Gastrocnemius medialis (tissue), 4 donors: ENCODE data around the gene PABPN1L. TPM values are rescaled to one million over a fixed set of nuclear protein-coding genes. Genes with fewer than 3 reads are reported as not detected.

Source experiments
- ATAC-seq, 2 donors: fragments of 150-250 bp; one replicate each; pipeline ENCODE4 v1.9.1; 2016
- DNase-seq, 2 donors: peaks; one replicate each; pipeline ENCODE4 v3.0.0-alpha.2; 2019
- H3K27ac ChIP-seq, 4 donors: fragments of 200-600 bp; sonication (generic); 1 replicate in 1 of 4; 2 replicates in 3 of 4; pipeline ENCODE4 v1.5.1; 2016 to 2018; ENCODE audit warnings: mild to moderate bottlenecking in 2 of 4, moderate library complexity in 1 of 4
- H3K27me3 ChIP-seq, 3 donors: fragments of 200-600 bp; sonication (generic) in 2 of 3; 1 replicate in 1 of 3; 2 replicates in 2 of 3; pipeline versions ENCODE4 v1.5.1 to v1.6.0; 2016 to 2019; ENCODE audit warnings: mild to moderate bottlenecking in 1 of 3, moderate library complexity in 1 of 3
- H3K36me3 ChIP-seq, 2 donors: fragments of 200-600 bp; sonication (generic) in 1 of 2; one replicate each; pipeline ENCODE4 v1.5.1; 2017 to 2018
- H3K4me1 ChIP-seq, 2 donors: fragments of 200-600 bp; sonication (generic) in 1 of 2; one replicate each; pipeline ENCODE4 v1.5.1; 2016 to 2017; ENCODE audit warnings: mild to moderate bottlenecking in 2 of 2
- H3K4me3 ChIP-seq, 4 donors: fragments of 200-600 bp; sonication (generic) in 3 of 4; 1 replicate in 1 of 4; 2 replicates in 3 of 4; pipeline ENCODE4 v1.5.1; 2016 to 2019; ENCODE audit warnings: mild to moderate bottlenecking in 2 of 4
- H3K9me3 ChIP-seq, 3 donors: fragments of 200-600 bp; sonication (generic) in 2 of 3; 1 replicate in 1 of 3; 2 replicates in 2 of 3; pipeline ENCODE4 v1.5.1; 2016 to 2019
- CTCF ChIP-seq, 5 experiments: fragments of 450-650 bp in 3 of 5; fragments of 200-600 bp in 2 of 5; sonication (generic) in 2 of 5; IDR thresholded peaks in 4 of 5; conservative IDR thresholded peaks in 1 of 5; 1 replicate in 4 of 5; 2 replicates in 1 of 5; pipeline ENCODE4 v1.5.1; 2016 to 2019; ENCODE audit warnings: antibody characterized with exemption in 5 of 5, mild to moderate bottlenecking in 3 of 5, moderate library complexity in 3 of 5
- POLR2A ChIP-seq, 2 donors: fragments of 450-650 bp; IDR thresholded peaks; one replicate each; pipeline ENCODE4 v1.6.1; 2017; ENCODE audit warnings: antibody characterized with exemption in 2 of 2, mild to moderate bottlenecking in 2 of 2, moderate library complexity in 2 of 2
- in situ Hi-C, 4 donors: fragments of 200-750 bp; cut with MboI; loops; one replicate each; pipeline versions ENCODE4 v1.15.0 to v1.8.0; 2017; ENCODE audit warnings: low sequenced_read_pairs in 4 of 4
- intact Hi-C: fragments of 100-400 bp; cut with DNase I; formaldehyde crosslinking; loops from one replicate; pipeline ENCODE4 v1.15.1; 2023; ENCODE audit warnings: low total_unique reads
- total RNA-seq, 4 donors: library from RNA; depleted of rRNA; stranded (reverse); fragments of >200 nt; gene quantifications; one replicate each; pipeline versions ENCODE4 v1.1.0 to v1.2.3, GENCODE V29; 2016

PABPN1L gene
- total RNA-seq, 4 donors from 2014 or later, result not detected

- in situ Hi-C loops (no loop called here), intact Hi-C loops (no loop called here)
- Histone ChIP-seq H3K4me1 (no peaks in the 10 kb centered on the region), H3K4me3 (no peak overlapping the region), H3K27ac (no peak overlapping the region), H3K36me3 (peaks cover 0 to 19% of the 10 kb centered on the region in 2 donors), H3K27me3 (no peaks in the 10 kb centered on the region), H3K9me3 (no peaks in the 10 kb centered on the region)
- no peak for TF ChIP-seq CTCF (IDR thresholded peaks at IDR 0.05 in 4 of 5, conservative IDR thresholded peaks at IDR 0.05 in 1 of 5)
- no peak for TF ChIP-seq POLR2A (IDR thresholded peaks at IDR 0.05)
- no peak for DNase-seq
- ATAC-seq, result no peak
Measured at GRCh38 chr16:88836791-88837190, 29.7 kb downstream of the PABPN1L start.

DNA sequence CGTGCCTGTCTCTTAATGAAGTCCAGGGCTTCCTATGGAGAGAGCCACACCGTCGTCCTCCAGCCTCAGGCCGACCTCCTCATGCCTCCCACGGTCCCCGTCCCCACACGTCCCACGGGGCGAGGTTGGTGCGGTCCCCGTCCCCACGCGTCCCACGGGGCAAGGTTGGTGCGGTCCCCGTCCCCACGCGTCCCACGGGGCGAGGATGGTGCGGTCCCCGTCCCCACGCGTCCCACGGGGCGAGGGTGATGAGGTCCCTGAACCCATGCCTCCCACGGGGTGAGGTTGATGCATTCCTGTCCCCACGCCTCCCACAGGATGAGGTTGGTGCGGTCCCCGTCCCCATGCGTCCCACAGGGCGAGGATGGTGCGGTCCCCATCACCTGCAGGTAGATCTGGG is 30.6 kb downstream of the PABPN1L start:
- no peak overlapping the region for H3K4me3 ChIP-seq
- no peaks in the 10 kb centered on the region for H3K4me1 ChIP-seq
- peaks cover 0 to 19% of the 10 kb centered on the region in 2 donors for H3K36me3 ChIP-seq
- TF ChIP-seq POLR2A (IDR thresholded peaks at IDR 0.05) (no peak), CTCF (IDR thresholded peaks at IDR 0.05 in 4 of 5, conservative IDR thresholded peaks at IDR 0.05 in 1 of 5) (no peak)
- no peaks in the 10 kb centered on the region for H3K27me3 ChIP-seq
- in situ Hi-C loops, result no loop called here
- DNase-seq (no peak), ATAC-seq (no peak)
- no peak overlapping the region for H3K27ac ChIP-seq
- no peaks in the 10 kb centered on the region for H3K9me3 ChIP-seq
- intact Hi-C loops, result no loop called here

GRCh38 chr16:88835383-88835782 is 31.1 kb downstream of the PABPN1L start:
- H3K4me1 ChIP-seq, result no peaks in the 10 kb centered on the region
- intact Hi-C loops (no loop called here), in situ Hi-C loops (no loop called here)
- H3K36me3 ChIP-seq, result peaks cover 0 to 14% of the 10 kb centered on the region in 2 donors
- H3K9me3 ChIP-seq, result no peaks in the 10 kb centered on the region
- ATAC-seq, result no peak
- no peak overlapping the region for H3K27ac ChIP-seq
- TF ChIP-seq POLR2A (IDR thresholded peaks at IDR 0.05) (no peak), CTCF (IDR thresholded peaks at IDR 0.05 in 4 of 5, conservative IDR thresholded peaks at IDR 0.05 in 1 of 5) (no peak)
- no peaks in the 10 kb centered on the region for H3K27me3 ChIP-seq
- DNase-seq, result peak in 1 of 2 donors; percentile 25
- H3K4me3 ChIP-seq, result no peak overlapping the region

DNA sequence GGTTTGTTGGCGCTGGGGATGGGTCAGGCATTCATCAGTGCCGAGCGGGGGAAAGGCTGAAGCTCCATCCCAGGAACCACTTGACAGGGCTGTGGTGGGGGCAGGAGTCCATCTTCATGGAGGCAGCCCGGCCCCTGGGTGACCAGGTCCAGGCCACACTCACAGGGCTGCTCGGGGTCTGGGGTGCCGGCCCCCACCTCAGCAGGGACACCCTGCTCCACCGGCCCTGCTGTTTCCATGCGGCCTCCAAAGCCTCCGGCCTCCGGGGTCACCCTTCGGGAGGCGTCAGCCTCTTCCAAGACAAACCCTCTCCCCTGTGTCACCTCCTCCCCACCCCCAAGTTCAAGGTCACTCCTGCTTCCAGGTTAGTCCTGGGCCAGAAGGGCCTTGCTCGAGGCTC is 31.8 kb downstream of the PABPN1L start:
- no peak for TF ChIP-seq CTCF (IDR thresholded peaks at IDR 0.05 in 4 of 5, conservative IDR thresholded peaks at IDR 0.05 in 1 of 5)
- no peak for TF ChIP-seq POLR2A (IDR thresholded peaks at IDR 0.05)
- Histone ChIP-seq H3K4me3 (no peak overlapping the region), H3K9me3 (no peaks in the 10 kb centered on the region), H3K36me3 (peaks cover 0 to 9% of the 10 kb centered on the region in 2 donors), H3K27me3 (no peaks in the 10 kb centered on the region), H3K27ac (no peak overlapping the region), H3K4me1 (no peaks in the 10 kb centered on the region)
- DNase-seq (no peak), ATAC-seq (no peak)
- intact Hi-C loops (no loop called here), in situ Hi-C loops (no loop called here)

DNA sequence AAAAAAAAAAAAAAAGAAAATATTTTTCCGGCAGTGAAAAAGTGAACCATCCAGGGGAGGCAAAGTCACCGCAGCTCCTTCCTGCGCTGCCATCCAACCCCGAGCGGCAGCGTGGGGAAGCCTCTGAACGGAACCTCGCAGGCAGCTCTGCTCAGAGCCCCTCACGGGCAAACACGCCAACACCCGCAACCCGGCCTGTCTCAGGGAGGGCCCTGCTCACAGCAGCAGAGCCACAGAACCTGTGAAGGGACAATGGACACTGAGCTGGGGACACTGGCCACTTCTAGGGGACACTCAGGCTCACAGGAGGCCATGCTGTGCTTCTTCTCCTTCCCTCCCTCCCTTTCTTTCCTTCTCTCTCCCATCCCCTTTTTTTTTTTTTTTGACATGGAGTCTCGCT is 33.4 kb downstream of the PABPN1L start:
- no peak for DNase-seq
- no peaks in the 10 kb centered on the region for H3K9me3 ChIP-seq
- H3K4me1 ChIP-seq, result no peaks in the 10 kb centered on the region
- H3K36me3 ChIP-seq, result peaks cover 0 to 4% of the 10 kb centered on the region in 2 donors
- no peak overlapping the region for H3K27ac ChIP-seq
- in situ Hi-C loops, result no loop called here
- H3K4me3 ChIP-seq, result no peak overlapping the region
- no peak for ATAC-seq
- no peaks in the 10 kb centered on the region for H3K27me3 ChIP-seq
- TF ChIP-seq CTCF (IDR thresholded peaks at IDR 0.05 in 4 of 5, conservative IDR thresholded peaks at IDR 0.05 in 1 of 5) (no peak), POLR2A (IDR thresholded peaks at IDR 0.05) (no peak)
- intact Hi-C loops, result no loop called here
